Activated naive CD8-positive, alpha-beta T cell treated with anti-CD3 and anti-CD28 coated beads for 36 hours (primary cell): Measurements from ENCODE around the gene USP24. TPM values are rescaled to one million over a fixed set of nuclear protein-coding genes. Genes with fewer than 3 reads are reported as not detected.
"Not testable (repeated sequence)": the region's sequence is repeated elsewhere in the genome, so short reads cannot be mapped to it uniquely, and the experiment has no call there.

Experiments used
- DNase-seq: peaks from one replicate; pipeline ENCODE4 v3.0.0; 2021
- H3K27ac Mint-ChIP-seq: one replicate; pipeline ENCODE4 v1.8.0; 2022; ENCODE audit warnings: mild to moderate bottlenecking, moderate library complexity, mixed read lengths
- H3K27me3 Mint-ChIP-seq: one replicate; pipeline ENCODE4 v1.8.0; 2022; ENCODE audit warnings: mild to moderate bottlenecking, mixed read lengths
- H3K36me3 Mint-ChIP-seq: one replicate; pipeline ENCODE4 v1.8.0; 2021; ENCODE audit warnings: mild to moderate bottlenecking, mixed read lengths
- H3K4me1 Mint-ChIP-seq: one replicate; pipeline ENCODE4 v1.8.0; 2021; ENCODE audit warnings: mixed read lengths
- H3K4me3 Mint-ChIP-seq: one replicate; pipeline ENCODE4 v1.8.0; 2022; ENCODE audit warnings: mild to moderate bottlenecking, moderate library complexity, mixed read lengths
- H3K9me3 Mint-ChIP-seq: one replicate; pipeline ENCODE4 v1.8.0; 2022; ENCODE audit warnings: mixed read lengths
- total RNA-seq, 2 experiments: library from RNA; stranded (reverse); gene quantifications; one replicate each; pipeline ENCODE4 v1.2.3, GENCODE V29; 2021

USP24 gene
- total RNA-seq, 2 experiments from 2014 or later, result 44.4 to 51.2 TPM

DNA sequence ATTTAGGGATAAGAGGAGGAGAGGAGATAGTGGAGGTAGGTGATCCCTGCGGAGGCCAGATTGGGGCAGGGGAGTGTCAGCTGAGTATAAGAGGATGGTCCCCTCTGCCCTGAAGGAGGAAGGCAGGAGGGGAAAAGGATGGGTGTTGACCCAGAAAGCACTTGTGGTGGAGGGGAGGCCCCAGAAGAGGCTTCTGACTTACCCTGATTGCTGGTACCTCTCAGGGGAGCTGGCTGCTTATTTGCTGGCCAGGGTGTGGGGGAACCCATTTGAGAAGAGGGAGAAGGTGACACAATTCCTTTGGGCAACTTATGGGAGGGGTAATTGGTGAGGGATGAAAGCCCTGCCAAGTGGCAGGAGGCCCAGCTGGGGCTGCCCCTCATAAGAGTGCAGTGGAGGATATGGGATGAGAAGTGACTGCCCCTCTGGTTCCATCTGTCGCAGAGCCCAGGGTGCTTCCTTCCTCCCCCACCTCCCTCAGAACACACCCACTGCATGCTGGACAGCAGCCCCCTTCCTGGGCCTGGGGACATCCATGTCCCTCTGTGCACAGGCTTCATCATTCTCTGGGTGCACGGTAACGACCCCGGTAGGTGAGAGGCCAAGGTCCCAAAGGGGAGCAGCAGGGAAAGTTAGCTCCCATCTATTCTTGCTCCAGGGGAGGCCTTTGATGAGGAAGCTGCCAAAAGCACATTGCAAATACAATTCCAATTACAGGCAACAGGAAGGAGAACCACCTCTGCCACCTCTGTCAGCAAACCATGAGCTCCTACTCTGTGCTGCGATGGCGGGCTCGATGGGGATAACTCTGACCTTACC, 177.2 kb downstream of the USP24 start:
- Mint-ChIP-seq H3K27ac (no peak overlapping the region), H3K27me3 (peaks cover 78% of the 10 kb centered on the region)

DNA sequence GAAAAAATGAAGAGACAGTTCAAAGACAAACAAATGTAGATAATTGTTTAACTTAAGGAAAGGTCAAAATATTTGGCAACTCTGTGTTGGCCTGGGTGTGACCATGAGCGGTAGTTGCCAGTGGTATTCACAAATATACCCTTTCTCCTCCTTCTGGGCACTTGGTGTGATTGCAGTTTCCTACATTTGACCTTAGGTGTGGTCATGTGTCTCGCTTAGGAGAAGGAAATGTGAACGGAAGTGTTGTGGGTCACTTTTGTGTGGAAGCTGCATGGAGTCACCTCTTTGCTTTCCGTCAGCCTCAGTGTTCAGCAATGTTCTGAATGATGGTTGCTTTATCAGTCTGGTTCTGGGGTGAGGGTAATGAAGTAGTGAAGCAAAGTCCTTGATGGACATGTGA, 179.3 kb downstream of the USP24 start:
- no peaks in the 10 kb centered on the region for H3K9me3 Mint-ChIP-seq
- peaks cover 61% of the 10 kb centered on the region for H3K27me3 Mint-ChIP-seq
- no peak for DNase-seq
- no peak overlapping the region for H3K4me3 Mint-ChIP-seq
- H3K36me3 Mint-ChIP-seq, result no peaks in the 10 kb centered on the region
- H3K4me1 Mint-ChIP-seq, result peaks cover 2% of the 10 kb centered on the region
- no peak overlapping the region for H3K27ac Mint-ChIP-seq

More for the DNA sequence above, 177.2 kb downstream of the USP24 start:
- peaks cover 2% of the 10 kb centered on the region for H3K4me1 Mint-ChIP-seq
- H3K9me3 Mint-ChIP-seq, result no peaks in the 10 kb centered on the region
- no peak overlapping the region for H3K4me3 Mint-ChIP-seq
- H3K36me3 Mint-ChIP-seq, result no peaks in the 10 kb centered on the region
- DNase-seq, result no peak

DNA sequence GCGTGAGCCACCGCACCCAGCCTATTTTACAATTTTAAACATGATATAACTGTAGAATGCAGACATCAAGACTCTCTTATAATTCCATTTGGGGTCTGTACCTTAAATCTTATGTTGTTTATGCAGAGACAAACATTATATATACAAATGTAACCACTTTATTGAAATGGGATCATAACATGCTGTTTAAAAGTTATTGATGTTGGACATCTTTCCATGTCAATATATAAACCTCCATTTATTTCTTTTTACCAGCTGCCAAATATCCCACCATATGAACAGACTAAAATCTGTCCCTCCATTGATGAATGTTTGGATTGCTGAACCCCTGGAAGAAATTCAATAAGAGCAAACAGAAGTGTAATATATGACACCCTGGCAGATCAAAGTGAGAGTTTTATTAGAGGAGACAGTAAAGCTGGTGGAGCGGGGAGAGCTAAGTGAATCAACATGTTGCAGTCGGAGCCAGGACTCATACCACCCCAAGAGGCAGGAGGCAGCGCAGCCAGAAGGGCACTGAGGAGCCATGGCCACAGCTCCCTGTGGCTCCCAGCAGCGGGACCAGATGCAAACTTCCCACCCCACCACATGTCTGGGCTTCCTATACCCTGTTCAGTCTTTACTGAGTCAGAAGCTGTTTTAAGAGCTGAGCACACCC, 180.6 kb downstream of the USP24 start:
- no peak overlapping the region for H3K4me3 Mint-ChIP-seq
- no peaks in the 10 kb centered on the region for H3K9me3 Mint-ChIP-seq
- no peak overlapping the region for H3K27ac Mint-ChIP-seq
- no peak for DNase-seq
- H3K36me3 Mint-ChIP-seq, result no peaks in the 10 kb centered on the region
- H3K4me1 Mint-ChIP-seq, result no peaks in the 10 kb centered on the region
- H3K27me3 Mint-ChIP-seq, result peaks cover 48% of the 10 kb centered on the region

DNA sequence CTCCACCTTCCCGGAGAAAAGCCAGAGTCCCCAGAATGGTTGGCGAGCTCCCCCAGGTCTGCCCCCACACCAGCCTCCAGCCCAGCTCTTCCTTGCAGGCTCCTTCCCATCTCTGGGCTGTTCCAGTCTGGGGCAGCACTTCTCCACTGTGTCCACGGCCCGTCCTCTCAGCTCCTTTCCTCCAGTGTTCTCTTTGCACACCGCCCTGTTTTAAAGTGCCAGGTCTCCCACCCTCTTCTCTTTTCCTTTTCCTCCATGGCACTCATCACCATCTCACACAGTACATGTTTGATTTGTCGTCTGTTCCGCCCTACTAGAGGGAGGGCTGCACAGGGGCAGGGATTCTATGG, 181.9 kb downstream of the USP24 start:
- Mint-ChIP-seq H3K4me1 (no peaks in the 10 kb centered on the region), H3K4me3 (no peak overlapping the region), H3K9me3 (no peaks in the 10 kb centered on the region), H3K36me3 (no peaks in the 10 kb centered on the region), H3K27ac (no peak overlapping the region), H3K27me3 (peaks cover 34% of the 10 kb centered on the region)
- no peak for DNase-seq

DNA sequence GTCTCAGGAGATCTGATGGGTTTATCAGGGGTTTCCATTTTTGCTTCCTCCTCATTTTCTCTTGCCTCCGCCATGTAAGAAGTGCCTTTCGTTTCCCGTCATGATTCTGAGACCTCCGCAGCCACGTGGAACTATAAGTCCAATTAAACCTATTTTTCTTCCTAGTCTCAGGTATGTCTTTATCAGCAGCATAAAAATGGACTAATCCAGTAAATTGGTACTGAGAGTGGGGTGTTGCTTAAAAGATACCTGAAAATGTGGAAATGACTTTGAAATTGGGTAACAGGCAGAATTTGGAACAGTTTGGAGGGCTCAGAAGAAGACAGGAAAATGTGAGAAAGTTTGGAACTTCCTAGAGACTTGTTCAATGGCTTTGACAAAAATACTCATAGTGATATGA, 184.1 kb downstream of the USP24 start:
- H3K4me1 Mint-ChIP-seq, H3K9me3 Mint-ChIP-seq, H3K36me3 Mint-ChIP-seq, DNase-seq, H3K4me3 Mint-ChIP-seq, H3K27ac Mint-ChIP-seq: not testable (repeated sequence)
- peaks cover 15% of the 10 kb centered on the region for H3K27me3 Mint-ChIP-seq

DNA sequence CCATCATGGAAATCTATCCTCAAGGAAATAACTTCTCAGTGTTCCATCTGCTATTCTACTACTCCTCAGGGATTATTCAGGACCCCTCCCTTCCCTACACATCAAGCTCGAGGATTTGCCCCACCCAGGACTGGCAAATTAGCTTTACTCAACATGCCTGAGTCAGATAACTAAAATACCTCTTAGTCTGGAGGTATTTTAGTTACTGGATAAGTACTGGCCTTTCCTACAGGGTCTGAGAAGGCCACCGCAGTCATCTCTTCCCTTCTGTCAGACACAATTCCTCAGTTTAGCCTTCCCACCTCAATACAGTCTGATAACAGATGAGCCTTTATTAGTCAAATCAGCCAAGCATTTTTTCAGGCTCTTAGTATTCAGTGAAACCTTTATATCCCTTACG, 188.5 kb downstream of the USP24 start:
- not testable (repeated sequence) for DNase-seq, H3K9me3 Mint-ChIP-seq, H3K36me3 Mint-ChIP-seq, H3K27me3 Mint-ChIP-seq, H3K27ac Mint-ChIP-seq, H3K4me1 Mint-ChIP-seq, H3K4me3 Mint-ChIP-seq

DNA sequence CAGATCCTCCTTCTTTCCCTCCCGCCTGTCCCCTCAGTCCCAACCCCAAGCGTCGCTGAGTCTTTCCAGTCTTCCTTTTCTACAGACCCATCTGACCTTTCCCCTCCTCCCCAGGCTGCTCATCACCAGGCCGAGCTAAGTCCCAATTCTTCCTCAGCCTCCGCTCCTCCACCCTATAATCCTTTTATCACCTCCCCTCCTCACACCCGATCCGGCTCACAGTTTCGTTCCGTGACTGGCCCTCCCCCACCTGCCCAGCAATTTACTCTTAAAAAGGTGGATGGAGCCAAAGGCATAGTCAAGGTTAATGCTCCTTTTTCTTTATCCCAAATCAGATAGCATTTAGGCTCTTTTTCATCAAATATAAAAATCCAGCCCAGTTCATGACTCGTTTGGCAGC, 191.0 kb downstream of the USP24 start:
- H3K4me3 Mint-ChIP-seq, H3K36me3 Mint-ChIP-seq, DNase-seq, H3K4me1 Mint-ChIP-seq, H3K27ac Mint-ChIP-seq, H3K9me3 Mint-ChIP-seq: not testable (repeated sequence)
- H3K27me3 Mint-ChIP-seq, result peaks cover 10% of the 10 kb centered on the region

DNA sequence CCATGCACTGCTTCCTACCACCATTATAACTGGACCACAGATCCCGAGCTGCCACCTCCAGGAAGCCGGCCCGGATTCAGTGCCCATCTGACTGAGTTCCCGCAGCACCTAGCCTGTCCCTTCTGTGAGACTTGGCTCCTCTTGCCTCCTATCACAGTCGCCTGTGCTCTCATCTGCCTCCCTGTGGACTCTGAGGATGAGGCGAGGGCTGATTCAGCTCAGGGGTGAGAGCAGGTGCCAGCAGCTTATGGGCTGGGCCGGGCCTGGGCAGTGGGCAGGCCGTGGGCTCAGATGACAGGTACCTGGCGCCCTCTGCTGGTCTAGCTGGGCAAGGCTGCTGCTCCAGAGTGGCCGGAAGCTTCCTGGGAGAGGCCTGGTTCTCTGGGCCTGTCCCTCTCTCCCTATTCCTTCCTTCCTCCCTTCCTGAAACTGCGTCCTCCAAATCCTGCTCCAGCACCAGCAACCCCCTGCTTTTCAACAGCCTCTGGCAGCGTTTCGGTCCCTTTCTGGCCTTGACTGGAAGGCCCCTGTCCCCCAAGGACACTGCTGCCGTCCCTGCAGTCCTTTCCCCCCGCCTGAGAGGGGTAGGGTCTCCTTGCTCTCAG, 193.1 kb downstream of the USP24 start:
- Mint-ChIP-seq H3K4me3 (no peak overlapping the region), H3K36me3 (no peaks in the 10 kb centered on the region), H3K27ac (no peak overlapping the region), H3K9me3 (no peaks in the 10 kb centered on the region), H3K4me1 (no peaks in the 10 kb centered on the region), H3K27me3 (peaks cover 10% of the 10 kb centered on the region)
- DNase-seq, result peak; percentile 67

DNA sequence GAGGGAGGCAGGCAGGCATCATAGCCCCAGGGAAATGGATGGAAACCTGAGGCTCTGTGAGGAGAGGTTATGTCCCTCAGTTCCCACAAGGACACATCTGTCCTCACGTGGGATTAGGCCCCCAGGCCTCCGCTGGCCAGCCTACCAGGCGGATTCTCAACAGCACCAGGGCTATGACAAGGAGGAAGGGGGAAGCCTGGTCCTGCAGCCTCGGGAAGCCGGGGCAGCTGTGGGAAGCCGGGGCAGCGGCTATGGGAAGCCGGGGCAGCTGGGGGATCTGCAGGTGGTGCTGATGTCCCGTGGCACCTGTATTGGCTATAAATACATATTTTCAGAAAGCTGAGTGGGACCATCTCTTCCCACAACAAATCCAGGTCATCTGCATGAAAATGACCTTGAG, 196.8 kb downstream of the USP24 start:
- H3K9me3 Mint-ChIP-seq, result no peaks in the 10 kb centered on the region
- H3K27me3 Mint-ChIP-seq, result peaks cover 19% of the 10 kb centered on the region
- no peak overlapping the region for H3K27ac Mint-ChIP-seq
- no peaks in the 10 kb centered on the region for H3K36me3 Mint-ChIP-seq
- no peak for DNase-seq
- H3K4me1 Mint-ChIP-seq, result no peaks in the 10 kb centered on the region
- H3K4me3 Mint-ChIP-seq, result no peak overlapping the region

Other genes starting within 250 kb of the USP24 start
- gene TMEM61, start 234.7 kb downstream of the USP24 start, total RNA-seq, result not detected
- not detected for gene BSND, start 216.4 kb downstream of the USP24 start, total RNA-seq
- not detected for gene PCSK9, start 175.8 kb downstream of the USP24 start, total RNA-seq